Suppressor macrophage treated with lipopolysaccharide for 4 hours (primary cell): ENCODE results near the gene DENND6B.
A peak's percentile ranks its signal among the peaks of the same experiment; 100 is the strongest.
"Not testable (repeated sequence)": the region's sequence is repeated elsewhere in the genome, so short reads cannot be mapped to it uniquely, and the experiment has no call there.

ENCODE experiments used
- DNase-seq: peaks from one replicate; pipeline ENCODE4 v3.0.0-alpha.2; 2020

DENND6B gene, protein sequence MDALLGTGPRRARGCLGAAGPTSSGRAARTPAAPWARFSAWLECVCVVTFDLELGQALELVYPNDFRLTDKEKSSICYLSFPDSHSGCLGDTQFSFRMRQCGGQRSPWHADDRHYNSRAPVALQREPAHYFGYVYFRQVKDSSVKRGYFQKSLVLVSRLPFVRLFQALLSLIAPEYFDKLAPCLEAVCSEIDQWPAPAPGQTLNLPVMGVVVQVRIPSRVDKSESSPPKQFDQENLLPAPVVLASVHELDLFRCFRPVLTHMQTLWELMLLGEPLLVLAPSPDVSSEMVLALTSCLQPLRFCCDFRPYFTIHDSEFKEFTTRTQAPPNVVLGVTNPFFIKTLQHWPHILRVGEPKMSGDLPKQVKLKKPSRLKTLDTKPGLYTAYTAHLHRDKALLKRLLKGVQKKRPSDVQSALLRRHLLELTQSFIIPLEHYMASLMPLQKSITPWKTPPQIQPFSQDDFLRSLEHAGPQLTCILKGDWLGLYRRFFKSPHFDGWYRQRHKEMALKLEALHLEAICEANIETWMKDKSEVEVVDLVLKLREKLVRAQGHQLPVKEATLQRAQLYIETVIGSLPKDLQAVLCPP

DNA sequence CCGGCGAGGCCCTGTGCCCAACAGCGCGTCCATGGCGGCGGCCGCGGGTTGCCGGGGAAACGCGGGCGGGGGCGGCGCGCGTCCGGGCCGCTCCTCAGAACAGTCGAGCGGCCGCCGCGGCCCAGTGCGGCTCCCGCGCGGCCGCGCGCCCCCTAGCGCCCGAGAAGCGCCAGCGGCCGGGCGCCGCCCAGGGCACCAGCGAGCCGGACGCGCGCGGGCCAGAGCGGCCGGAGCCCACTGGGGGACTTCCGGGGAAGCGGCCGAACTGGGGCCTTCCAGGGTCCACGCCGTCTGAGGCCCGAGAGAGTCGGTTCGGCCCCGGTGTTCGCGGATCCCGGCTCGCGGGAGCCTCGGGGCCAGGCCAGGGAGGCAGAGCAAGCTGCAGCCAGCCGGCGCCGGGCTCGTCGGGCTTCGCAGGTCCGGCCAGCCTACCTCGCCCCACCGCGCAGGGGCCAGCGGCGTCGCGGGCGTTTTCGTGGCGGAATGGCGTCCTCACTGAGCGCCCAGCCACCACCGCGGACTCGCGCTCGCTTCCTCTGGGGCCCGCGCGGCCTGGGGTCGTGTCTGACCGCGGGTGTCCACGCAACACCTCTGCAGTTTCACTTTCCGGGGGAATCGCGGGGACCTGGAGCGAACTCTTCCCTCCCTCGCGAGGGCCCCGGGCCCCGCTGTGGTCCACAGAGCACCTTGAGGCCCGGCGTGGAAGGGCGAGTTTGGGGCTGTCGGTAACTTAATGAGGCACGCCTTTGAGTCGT, at the start of gene DENND6B:
TSS of gene DENND6B (minus strand) at position 57 of the 755 bp plus-strand sequence. CDS start at position 33, 24 bp downstream.
- DNase-seq = peak; percentile 94

DNA sequence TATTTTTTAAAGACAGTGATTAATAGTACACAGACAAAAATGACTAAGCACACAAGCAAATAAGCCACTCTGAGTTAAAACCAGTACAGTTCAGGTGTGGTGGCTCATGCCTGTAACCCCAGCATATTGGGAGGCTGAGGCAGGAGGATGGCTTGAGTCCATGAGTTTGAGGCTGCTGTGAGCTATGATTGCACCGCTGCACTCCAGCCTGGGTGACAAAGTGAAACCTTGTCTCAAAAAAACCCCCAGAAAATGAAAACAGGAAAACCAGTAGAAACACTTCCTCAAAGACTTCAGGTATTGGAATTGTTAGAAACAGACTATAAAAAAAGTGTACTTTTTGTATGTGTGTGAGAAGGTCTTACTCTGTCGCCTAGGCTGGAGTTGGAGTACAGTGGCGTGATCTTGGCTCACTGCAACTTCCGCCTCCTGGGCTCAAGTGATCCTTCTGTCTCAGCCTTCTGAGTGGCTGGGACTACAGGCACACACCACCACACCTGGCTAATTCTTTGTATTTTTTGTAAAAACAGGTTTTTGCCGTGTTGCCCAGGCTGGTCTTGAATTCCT, 49.4 kb upstream of the DENND6B start:
- peak; percentile 23 for DNase-seq

DNA sequence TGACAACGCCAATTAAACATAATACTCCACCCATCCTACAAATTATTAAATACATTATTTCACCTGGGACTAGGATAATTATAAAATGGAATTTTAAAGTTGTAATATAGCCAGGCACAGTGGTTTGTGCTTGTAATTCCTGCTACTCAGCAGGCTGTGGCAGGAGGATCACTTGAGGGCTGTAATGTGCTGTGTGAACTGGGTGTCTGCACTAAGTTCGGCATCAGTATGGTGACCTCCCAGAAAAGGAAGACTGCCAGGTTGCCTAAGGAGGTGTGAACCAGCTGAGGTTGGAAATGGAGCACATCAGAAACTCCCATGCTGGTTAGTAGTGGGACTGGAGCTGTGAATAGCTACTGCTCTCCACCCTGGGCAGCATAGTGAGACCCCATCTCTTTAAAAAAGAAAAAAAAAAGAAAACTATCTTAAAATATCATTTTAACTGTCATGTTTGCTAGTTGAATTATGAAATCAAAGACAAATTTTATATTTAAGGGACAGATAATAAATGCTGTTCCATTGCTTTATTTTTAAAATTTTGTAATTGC, 44.4 kb upstream of the DENND6B start:
- no peak for DNase-seq

DNA sequence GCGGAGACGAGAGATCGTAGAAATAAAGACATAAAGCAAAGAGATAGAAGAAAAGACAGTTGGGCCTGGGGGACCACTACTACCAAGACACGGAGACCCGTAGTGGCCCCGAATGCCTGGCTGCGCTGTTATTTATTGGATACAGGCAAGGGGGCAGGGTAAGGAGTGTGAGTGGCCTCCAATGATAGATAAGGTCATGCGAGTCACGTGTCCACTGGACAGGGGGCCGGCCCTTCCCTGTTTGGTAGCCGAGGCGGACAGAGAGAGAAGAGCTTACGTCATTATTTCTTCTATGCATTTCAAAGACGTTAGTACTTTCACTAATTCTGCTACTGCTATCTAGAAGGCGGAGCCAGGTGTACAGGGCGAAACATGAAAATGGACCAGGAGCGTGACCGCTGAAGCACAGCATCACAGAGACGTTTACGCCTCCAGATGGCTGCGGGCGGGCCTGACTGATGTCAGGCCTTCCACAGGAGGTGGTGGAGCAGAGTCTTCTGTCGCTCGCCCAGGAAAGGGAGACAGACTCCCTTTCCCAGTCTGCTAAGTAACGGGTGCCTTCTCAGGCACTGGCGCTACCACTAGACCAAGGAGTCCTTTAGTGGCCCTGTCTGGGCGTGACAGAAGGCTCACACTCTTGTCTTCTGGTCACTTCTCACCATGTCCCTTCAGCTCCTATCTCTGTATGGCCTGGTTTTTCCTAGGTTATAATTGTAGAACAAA, 41.1 kb upstream of the DENND6B start:
- no peak for DNase-seq

DNA sequence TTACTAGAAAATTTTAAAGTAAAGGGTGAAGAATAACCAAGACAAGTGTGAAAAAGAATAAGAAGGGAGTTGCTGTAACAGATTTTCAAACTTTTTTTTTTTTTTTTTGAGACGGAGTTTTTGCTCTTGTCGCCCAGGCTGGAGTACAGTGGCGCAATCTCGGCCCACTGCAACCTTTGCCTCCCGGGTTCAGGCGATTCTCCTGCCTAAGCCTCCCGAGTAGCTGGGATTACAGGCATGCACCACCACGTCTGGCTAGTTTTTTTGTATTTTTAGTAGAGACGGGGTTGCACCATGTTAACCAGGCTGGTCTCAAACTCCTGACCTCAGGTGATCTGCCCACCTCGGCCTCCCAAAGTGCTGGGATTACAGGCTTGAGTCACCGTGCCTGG, 37.0 kb upstream of the DENND6B start:
- not testable (repeated sequence) for DNase-seq

DNA sequence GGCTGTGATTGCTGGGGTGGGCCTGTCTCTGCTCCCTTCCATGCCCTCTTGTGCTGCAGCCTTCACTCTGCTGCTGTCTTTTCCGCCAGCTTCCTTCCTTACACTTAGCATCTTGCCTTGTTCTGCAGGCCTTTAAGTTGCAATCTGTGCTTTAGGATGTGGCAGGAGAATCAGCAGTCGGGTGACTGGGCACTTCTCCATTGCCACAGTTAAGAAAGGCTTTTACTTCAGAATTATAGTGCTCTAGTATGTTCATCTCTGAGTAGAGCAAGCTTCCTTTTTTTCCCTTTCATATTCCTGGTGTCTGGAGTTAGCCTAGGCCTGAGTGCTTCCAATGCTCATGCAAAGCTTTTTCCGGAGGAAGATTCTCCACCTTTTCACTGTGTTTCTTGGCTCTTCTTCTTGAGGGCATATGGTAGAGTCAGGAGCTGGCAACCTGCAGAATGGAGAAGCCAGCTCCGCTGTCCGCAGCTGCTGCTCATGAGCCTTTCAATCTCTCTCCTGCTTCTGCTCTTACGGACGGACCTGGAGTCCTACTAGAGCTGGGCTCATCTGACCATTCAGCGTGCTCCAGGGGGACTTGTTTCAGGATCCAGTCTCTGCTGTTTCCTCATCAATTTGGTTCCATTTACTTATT, 36.5 kb upstream of the DENND6B start:
- no peak for DNase-seq

DNA sequence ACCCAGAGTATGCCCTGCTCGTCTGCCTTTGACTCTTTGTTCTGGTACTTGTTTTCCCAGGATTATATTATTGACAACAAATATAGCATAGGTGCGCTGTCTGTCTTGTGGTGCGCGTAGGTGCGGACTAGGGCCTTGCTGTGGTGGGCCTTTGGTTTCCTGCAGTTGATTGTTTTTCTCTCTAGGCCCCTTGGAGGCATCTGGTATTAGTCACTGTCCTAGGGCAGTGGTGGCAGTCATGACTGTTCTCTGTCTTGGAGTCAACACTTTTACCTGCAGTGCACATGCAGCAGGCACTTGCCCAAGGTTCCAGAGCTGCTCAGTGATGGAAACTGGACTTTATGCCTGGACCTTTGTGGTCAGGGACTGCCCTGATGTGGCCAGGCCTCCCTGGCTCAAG, 34.9 kb upstream of the DENND6B start:
- no peak for DNase-seq

DNA sequence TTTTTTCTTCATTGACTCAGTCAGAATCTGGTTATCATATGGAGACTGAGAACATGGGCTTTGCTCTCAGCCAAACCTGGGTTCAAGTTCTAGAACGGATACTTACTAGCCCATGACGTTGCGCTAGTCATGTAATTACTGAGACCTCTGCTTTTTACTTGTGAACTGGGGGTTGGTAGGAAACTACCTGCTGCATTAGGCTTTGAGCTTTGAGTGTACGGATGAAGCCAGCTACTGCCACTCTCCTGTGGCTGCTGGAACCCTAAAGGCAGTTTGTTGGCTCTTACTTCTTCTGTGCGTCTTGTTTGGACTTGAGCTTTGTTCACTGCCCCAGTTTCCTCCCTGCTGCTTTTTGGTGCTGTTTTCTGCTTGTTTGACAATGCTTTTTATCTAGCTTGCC, 34.4 kb upstream of the DENND6B start:
- DNase-seq = no peak

DNA sequence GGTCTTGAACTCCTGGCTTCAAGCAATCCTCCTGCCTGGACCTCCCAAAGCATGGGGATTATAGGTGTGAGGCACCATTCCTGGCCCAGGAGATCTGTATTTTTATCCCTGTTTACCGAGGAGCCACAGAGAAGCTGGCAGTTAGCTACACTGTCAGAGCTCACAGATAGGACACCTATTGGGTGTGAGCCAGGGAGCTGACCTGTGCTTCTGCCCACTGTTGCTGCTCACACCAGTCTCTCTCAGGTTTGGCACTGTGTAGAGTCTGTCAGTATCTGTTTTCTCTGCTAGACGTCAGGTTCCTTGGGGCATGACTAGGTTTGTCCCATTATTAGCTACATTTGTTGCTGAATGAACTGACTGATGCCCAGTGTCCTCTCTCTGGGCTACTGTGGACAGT, 33.8 kb upstream of the DENND6B start:
- DNase-seq = no peak

DNA sequence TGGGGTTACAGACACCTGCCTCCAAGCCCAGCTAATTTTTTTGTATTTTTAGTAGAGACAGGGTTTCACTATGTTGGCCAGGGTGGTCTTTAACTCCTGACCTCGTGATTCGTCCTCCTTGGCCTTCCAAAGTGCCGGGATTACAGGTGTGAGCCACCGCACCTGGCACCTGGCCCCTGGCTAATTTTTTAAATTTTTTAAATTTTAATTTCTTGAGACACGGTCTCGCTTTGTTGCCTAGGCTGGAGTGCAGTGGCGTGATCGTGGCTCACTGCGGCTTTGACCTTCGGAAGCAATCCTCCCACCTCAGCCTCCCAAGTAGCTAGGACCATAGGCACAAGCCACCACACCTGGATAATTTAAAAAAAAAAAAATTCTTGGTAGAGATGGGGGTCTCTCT, 30.9 kb upstream of the DENND6B start:
- no peak for DNase-seq

DNA sequence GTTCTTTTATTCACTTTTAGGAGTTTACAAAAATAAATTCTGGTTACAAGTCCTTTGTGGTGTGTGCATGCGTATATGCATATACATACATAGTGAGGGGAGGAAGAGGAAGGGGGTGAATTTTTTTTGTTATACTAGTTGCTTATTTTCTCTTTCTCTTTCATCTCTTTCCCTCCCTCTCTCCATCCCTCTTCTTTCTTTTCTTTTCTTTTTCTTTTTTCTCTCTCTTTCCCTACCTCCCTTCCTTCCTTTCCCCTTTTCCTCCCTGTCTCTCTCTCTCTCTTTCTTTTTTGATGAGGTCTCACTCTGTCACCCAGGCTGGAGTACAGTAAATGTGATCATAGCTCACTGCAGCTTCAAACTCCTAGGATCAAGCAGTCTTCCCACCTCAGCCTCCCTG, 30.4 kb upstream of the DENND6B start:
- DNase-seq = no peak

DNA sequence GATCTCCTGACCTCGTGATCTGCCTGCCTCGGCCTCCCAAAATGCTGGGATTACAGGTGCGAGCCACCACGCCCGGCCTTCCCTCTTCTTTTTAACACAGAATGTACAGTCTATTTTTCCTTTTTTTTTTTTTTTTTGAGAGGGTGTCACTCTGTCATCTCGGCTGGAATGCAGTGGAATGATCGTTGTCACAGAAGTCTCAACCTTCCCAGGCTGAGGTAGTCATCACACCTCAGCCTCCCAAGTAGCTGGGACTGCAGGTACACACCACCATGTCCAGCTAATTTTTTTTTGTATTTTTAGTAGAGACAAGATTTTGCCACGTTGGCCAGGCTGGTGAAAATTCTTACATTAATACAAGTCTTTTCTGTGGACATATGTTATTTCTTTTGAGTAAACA, 29.4 kb upstream of the DENND6B start:
- DNase-seq = no peak

DNA sequence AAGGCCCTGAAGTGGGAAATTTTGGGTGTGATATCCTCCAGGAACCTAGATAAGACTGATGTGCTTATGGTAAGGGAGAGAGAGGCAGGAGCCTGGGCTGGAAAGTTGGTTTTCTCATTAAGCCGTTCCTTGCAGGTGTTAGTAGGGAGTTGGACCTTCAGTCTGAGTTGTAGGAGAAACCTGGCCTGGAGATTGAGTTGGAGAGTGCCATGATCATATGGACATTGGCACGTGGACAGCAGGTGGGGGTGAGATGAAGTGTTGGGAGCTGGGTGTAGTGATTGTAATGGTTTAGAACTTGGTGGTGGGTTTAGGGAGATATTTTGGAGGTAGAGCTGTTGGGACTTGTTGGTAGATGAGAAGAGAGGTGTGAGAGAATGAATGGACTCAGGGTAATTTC, 21.2 kb upstream of the DENND6B start:
- no peak for DNase-seq

DNA sequence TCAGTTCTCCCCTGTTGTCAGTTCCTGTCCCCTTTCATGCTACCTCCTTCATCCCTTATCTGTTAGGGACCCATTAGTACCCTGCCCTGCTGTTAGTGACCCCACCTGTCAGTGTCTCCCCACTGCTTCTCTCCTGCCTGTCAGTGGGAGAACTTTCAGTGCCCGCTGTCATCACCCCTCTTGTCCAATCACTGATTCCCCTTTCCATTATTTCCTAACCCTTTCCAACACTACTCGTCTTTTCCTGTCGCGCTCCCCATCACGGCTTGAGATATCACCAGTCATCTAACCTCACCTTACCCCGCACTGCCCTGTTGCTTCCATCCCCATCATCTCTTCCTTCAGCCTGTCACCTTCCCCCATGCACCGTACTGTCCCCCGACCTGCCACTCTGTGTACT, 20.3 kb upstream of the DENND6B start:
- no peak for DNase-seq

DNA sequence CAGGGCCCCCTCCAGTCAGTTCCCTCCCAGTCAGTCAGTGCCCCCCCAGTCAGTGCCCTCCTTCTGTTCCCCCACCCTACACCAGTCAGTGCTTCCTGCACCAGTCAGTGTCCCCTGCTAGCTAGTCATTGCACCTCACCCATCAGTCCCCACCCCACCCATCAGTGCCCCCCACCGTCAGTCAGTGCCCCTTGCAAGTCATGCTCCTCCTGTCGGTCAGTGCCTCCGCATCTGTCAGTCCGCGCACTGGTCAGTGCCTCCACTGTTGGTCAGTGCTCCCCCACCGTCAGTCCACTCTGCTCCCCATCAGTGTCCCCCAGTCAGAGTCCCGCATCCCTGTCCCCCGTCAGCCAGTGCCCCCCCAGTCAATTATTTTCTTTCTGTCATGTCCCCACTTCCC, 19.7 kb upstream of the DENND6B start:
- no peak for DNase-seq

DNA sequence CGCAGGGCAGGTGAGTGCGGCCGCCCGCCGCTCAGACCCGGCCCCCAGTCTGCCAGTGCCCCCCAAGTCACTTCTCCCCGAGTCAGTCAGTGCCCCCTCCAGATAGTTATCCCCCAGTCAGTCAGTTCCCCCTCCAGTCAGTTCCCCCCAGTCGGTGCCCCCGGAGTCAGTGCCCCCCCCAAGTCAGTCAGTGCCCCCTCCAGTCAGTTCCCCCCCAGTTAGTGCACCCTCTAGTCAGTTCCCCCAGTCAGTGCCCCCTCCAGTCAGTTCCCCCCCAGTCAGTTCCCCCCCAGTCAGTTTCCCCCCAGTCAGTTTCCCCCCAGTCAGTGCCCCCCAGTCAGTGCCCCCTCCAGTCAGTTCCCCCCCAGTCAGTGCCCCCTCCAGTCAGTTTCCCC, 16.7 kb upstream of the DENND6B start:
- DNase-seq = no peak

DNA sequence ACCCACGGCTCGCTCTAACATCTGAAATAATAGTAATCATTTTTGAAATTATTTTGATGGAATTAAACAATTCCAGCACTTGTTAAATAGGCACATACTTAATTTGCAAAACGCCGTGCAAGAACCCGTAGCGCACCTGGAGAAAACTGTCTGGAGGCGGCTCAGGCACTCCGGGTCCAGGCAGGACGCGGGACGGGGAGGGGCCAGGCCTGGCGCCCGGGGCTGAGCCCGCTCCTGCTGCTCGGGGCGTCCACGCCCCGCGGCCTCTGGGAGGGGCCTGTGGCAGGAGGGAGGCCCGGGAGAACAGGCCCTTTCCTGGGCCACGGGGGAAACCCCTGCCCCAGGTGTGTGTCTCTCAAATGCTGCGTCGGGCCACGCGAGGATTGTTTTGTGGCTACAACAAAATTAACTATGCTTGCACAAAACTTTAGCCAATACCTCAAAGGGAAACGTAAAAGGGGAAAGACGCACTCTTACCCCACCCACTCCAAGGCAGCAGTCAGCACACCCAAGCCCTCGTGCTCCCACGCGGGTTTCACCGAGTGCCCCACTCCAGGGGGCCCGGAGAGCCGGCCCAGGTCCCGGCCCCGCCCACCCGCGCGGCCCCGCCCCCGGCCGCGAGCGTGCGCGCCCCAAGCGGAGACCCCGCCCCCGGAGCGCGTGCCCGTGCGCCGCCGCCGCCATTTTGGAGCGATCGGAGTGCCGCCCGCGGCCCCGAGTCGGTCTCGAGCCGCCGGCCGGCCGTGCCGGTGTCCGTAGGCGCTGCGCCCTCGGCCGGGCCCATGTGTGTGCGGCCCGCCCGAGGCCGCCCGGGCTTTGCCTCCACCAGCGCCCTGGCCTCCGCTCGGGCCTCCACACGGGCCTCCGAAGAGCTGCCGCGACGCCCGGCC, 16.1 kb upstream of the DENND6B start, which contains the start of gene PPP6R2:
TSS of gene PPP6R2 (plus strand) at position 677 of the 890 bp plus-strand sequence. CDS start 50,582 bp downstream, outside the sequence.
- DNase-seq = peak; percentile 94

DNA sequence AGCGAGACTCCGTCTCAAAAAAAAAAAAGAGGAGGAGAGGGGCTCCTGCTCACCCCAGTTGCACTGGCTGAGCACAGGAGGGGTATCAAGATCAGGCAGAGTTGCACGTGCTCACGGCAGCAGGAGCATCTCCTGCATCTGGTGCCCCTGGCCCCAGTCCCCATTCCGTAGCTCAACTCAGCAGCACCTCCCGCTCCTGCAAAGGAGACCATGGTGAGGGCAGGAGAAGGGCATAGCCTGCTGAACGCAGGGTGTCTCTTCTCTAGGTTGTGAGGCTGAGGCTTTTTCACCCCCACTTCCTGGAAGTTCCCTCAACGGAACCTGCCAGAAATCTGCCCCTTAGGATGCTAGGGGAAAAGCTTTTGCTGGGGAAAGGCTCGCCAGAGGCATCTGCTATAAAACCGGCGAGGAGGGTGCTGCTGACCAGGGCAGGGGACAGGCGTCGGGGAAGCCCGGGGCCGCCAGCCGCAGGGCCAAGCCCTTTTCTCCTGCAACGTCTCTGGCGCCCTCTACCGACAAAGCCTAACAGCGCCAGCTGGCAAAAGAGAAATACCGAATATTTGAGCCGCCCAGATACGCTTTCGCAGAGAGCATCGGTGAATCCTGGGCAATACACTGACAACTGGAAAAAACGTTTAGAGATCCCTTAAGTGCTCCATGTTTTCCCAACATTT, 15.3 kb upstream of the DENND6B start:
- peak; percentile 97 for DNase-seq

DNA sequence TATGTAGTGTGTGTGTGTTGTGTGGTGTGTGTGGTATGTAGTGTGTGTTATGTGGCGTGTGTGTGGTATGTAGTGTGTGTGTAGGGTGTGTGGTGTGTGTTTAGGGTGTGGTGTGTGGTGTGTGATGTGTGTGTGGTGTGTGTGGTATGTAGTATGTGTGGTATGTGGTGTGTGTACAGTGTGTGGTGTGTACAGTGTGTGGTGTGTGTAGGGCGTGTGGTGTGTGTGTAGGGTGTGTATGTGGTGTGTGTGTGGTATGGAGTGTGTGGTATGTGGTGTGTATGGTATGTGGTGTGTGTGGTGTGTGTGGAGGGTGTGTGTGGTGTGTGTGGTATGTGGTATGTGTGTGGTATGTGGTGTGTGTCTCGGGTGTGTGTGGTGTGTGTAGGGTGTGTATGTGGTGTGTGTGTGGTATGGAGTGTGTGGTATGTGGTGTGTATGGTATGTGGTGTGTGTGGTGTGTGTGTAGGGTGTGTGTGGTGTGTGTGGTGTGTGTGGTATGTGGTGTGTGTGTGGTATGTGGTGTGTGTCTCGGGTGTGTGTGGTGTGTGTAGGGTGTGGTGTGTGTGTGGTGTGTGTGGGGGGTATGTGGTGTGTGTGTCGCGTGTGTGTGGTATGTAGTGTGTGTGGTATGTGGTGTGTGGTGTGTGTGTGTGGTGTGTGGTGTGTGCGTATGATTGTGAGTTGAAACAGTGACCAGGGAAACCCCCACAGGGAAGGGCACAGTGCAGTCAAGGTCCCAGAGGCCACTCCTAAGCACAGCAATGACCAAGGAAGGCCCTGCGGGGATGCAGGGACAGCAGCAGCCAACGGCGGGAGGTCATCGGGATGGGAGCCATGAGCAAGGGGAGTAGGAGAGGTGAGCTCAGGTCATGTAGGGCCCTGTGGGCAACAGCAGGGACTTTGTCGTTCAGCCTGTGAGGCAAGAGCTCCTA, 13.4 kb upstream of the DENND6B start:
- no peak for DNase-seq
